HTERT RPE-1 (cell line): ENCODE data around the gene DPF3.

Source experiments
- in situ Hi-C: fragments of 300-500 bp; cut with MboI; formaldehyde crosslinking; loops from 4 replicates; pipeline ENCODE4 v1.14.3; 2020; ENCODE audit warnings: low sequenced_read_pairs

Gene DPF3

DNA sequence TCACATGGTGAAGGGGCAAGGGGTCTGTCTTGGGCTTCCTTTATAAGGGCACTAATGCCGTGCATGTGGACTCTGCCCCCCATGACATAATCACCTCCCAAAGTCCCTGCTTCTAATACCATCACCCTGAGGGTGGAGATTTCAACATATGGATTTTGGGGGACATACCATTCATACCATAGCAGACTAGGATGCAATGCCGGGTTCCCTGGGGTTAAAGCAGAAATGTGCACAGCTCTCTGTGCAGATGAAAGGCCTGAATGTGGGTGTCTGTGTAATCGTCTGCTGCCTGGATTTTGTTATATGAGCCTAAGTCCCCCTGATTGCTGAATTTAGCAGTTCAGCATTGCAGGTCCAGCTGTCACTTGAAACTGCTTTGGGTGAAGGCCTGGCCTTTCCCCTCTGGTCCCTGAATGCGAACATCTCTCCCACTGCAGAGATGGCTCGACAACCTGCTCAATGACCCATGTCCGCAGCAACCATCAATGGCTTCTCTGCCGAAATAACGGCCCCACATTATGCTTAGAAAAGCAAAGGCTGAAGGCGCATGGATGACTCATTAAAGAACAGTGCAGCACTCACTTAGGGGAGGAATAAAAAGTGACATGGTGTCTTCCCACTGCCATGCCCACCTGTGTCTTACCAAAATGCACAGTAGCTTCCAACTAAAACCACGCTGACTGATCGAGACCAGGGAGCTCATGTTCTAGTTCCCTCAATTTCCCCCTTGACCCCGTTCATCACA is 286.3 kb downstream of the DPF3 start:
- in situ Hi-C loops: no loop called here

DNA sequence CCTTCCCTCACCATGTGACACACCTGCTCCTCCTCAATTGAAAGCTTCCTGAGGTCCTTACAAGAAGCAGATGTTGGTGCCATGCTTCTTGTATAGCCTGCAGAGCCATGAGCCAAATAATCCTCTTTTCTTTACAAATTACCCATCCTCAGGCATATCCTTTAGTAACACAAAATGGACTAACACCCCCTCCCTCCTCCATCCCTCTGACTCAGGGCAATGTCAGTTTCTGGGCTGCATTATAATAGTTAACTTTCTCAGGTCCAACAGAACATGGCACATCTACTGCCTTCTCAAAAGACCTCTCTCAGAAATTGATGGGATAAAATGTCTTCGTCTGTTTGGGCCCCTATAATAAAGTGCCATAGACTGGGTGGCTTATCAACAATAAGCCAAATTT is 287.0 kb downstream of the DPF3 start:
- in situ Hi-C loops: no loop called here

DNA sequence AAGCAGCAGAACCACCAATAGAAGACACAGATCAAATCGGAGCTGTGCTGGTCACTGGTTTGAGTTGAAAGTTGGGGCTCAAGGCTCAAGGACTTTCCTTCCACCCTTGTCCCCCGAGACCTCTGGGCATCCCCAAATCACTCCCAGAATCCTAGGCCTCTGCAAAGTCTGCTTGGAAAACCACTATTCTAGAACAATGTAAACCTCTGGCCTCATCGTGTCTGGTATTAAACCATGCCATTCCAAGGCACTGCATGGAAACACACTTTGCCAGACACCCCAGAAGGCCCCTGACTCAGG is 288.0 kb downstream of the DPF3 start:
- in situ Hi-C loops: no loop called here

DNA sequence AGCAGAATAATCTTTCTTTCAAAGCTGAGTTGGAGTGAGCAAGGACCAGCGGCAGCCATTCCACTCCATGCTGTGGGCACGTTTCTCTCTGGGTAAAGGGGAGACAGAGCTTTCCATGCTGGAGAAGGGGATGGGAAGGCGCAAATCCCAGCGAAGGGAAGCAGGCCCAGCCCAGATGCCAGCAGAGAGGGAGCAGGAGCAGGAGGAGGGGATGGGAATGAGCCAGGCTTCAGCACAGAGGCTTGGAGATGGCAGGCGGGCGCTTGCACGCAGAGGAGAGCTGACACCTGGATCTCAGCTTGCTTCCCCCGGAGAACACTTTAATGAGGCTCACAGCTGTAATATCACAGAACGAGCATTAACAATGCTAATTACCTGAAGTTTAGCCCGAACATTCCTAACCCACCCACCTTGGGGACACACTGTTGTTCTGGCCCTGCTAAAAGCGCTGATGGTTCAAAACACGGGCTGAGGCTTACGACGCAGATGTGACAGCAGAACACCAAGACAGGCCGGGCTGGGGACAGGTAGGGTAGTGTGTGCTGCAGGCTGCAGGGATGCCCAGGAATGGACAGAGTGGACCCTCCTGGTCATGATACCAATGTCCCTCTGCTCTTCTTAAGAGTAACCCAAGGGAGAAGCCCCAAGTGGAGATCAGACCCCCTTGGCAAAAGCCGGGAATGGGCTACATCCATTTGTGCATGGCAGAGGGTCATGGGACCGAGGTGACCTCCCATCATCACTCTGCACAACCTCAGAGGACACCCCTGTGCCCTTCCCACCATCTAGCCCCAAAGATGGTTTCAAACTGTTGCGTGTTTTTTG is 288.6 kb downstream of the DPF3 start:
- in situ Hi-C loops: no loop called here

DNA sequence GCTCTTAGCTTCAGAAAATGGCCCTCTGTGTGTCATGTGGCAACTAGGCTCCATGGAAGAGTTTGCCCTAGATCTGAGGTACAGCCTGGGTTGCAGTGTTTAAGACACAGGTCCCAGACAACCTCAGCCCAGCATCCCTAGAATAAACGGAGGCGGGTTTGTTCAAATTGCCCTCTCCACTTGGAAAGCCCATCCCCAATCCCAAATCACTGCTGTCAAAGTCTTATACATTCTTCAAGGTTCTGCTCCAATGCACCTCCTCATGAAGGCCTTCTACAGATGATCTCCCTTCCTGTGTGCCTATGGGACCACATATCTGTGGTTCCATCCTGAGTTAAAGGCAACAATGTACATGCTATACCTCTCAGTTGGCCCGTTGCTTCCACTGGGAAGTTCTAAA is 289.8 kb downstream of the DPF3 start:
- in situ Hi-C loops: no loop called here

DNA sequence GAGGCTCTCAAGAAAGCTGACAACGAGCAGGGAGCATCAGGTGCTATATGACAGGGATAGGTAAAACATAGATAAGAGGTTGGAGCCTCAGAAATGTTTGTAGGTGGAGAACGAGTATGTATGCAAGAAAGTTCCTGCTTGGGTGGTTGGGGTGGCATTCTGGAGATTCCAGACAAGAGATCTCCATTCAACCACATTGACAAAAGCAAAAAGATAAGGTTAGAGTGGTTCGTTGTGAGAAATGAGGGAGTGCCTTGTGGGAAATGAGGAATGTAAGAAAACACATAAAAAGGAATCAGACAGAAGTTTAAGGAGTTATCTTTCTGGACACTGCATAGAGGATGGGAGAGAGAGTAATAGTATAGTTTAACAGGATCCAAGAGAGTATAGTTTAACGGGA is 290.3 kb downstream of the DPF3 start:
- in situ Hi-C loops: no loop called here

DNA sequence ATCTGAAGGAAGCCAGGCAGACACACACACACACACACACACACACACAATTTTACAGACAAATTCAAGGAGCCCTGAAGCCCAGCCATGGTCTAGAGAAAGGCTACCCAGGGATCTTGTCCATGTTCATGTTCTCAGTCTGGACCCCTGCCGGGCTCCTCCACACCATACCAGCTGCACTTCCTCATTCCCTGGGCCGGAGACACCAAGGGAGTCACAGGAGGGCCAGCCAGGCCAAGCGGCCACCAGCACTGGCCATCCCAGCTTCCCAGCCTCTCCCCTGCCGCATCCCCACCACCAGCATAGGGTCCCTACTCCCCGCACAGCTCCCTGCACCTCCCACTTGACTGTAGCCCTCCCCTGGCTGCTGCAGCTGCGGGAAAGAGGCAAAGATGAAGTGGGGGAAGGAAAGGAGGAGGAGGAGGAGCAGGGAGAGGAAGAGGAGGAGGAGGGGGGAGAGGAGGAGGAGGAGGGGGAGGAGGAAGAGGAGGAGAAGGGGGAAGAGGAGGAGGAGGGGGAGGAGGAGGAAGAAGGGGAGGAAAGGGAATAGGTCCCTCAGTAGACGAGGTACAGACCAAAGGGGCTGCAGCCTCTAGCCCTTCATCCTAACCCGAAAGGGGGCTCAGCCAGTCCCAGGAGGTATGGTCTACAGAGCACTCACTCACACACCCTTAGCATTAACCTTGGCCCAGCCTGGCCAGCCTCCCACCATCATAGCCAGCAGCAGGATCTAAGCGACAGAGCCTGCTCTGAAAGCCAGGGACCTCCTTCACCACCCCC is 293.2 kb downstream of the DPF3 start:
- in situ Hi-C loops: no loop called here

DNA sequence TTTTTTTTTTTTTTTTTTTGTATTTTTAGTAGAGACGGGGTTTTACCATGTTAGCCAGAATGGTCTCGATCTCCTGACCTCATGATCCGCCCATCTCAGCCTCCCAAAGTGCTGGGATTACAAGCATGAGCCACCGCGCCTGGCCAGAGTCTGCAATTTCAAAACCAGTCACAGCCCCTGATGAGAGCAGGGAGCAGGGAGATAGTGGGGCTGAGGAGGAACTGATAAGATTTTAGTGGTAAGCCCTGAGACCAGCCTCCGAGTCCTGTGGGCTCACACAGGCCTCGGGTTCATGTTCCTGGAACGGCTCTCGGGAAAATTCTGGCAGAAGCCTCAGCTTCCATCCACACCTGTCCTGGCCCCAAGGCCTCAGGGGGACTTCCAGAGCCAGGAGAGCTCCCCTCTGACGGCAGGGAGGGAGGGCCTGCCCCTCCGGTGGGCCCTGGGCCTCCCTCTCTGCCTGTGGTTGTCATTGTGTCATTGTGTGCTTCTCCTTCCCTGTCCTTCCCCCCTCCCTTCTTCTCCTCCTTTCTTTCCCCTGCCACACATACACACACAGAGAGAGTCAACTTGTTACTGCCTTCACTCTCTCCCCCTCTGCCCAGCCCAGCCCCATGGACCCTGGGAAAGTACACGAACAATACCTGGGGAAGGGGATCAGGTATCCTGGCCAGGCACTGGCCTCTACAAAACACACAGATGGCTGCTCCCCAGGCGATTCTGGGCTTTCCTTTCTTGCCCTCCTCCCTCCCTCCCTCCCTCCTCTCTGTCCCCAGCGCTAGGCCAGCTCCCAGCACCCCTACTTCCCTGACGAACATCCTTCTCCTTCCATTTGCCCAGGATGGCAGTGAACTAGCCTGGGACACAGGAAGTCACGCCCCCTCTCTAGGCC is 294.1 kb downstream of the DPF3 start:
- in situ Hi-C loops: no loop called here

DNA sequence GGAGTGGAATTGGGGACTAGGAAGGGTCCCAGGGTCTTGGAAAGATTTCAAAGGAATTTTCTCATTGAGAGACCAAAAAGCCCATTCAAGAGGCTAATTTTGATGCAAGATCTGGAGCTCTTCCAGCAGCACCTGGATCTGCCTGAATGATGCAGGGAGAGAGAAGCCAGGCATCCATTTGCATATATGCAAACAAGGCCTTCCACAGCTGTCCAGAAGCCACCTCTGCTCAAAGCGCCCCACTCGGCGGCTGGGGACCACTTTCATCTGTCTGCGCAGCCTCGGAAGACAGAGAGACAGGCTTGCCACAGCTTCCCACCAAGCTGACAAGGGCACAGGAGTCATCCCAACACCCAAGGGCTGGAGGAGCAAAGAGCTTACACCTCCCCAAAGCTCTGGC is 295.6 kb downstream of the DPF3 start:
- in situ Hi-C loops: no loop called here

DNA sequence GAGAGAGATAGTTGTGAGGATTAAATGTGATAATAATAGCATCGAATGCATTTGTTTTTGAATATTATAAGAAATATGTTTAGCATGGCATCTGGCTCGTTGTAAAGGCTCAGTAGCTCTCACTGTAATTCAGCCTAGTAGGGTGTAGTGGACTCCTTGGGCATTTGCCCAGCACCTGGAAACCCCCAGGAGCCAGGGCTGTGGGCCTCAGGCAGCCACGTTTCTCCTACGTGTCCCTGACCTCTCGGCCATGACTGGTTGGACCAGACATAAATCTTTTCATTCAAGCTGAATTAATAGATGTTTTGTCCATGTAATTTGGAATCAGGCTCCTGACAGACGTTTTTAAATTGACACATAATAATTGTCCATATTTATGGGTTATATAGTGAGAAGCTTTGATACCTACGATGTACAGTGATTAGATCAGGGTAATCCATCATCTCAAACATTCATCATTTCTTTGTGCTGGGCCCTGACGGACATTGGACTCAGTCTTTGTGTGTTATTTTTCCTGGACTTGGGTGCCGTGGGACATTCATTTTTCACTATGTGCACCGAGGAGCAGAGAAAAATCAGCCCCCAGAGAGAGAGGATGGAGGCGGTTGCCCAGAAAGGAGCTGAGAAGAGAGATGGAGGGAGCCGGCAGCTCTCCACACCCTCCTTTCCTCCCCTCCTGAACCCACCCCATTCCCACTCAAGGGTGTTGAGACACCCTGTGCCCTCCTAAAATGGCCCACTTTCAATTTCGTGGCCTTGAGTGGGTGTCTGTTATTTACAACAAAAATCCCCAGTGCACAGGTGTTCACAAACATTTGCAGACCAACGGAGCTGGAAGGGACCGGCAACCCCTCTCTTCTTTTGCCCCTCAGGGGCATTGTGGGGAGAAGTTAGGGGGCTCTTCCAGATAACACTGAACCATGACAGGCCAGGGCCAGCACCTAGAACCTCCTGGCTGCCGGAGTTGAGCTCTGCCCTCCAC is 296.4 kb downstream of the DPF3 start:
- in situ Hi-C loops: no loop called here

DNA sequence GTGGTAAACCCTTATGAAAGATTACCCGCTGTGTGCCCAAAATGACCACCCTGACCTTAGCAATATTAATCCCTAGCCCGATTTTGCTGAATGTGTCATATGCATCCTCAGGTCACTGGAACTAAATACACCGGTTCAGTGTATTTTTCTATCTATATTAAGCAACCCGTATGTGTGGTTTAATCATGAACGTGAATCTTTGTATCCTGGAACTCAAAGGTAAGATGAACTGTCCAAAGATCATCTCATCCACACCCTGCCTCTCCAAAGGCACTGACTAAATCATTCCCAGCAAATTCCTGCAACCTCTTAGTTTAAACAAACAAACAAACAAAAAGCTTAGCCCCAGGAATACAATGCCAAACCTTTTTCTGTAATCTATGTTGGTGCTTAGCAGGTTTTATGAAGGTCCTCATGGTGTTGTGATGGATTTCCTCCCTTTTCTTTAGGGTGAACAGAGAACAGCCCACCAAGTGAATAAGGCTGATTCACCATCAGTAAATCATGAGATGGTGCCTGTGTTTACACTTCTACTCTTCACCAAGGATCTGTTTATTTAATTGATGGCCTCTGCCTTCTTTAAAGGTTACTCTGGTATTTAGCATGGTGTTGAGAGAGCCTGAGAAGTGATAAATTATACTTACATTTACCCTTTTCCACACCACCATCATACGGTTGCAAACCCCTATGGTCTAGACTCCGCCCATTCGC is 298.6 kb downstream of the DPF3 start:
- in situ Hi-C loops: no loop called here

DNA sequence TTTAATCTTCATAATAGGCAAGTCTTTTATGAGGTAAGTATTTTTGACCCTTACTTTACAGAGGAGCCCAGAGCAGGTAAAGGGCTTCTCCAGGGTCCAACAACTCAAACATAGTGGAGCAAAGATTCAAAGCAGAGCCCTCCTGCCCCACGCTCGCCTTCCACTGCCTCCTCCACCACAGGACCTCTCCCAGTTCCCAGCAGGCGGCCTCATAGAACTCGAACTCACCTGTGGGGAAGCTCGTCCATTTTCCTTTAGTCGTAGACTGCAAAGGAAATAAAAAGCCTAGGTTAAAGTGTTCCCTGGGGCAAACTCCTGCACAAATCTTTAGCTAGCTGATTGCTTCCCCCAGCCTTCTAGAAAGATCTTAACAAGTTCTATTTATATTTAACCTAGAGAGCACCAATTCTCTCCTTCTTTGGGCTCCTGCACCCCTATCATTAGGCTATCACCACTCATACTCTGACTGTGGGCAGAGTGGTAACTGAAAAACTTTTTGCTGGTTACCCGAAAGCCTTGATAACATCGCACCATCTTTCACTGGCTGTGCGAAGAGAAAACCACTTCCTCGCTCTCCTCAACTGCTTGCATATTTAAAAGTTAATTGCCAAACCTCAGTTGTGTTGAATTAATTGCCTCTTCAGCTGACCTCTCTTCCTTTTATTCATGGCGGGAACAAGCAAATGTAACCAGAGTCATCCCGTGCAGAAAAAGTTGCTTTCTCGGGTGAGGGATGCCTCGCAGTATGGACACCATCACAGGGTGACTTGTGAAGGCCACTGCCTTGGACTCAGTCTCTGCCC is 299.6 kb downstream of the DPF3 start:
- in situ Hi-C loops: no loop called here

DNA sequence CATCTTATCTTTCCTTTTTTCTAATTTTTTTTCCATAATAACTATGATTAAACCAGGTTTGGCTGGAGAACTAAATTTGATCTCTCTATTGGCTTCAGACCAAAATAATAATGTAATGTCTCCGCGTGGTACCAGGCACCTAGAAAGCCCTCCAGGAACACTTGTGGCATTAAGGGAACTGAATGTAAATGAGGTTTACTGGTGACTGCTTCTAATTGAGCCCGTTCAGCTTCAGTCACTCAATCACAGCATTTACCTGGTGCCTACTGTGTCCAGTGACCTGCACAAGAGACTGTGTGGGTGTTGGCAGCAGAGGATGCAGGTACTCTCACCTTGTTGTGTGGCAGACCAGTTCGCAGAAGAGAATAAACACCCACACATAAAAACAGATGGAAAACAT is 302.5 kb downstream of the DPF3 start:
- in situ Hi-C loops: no loop called here

DNA sequence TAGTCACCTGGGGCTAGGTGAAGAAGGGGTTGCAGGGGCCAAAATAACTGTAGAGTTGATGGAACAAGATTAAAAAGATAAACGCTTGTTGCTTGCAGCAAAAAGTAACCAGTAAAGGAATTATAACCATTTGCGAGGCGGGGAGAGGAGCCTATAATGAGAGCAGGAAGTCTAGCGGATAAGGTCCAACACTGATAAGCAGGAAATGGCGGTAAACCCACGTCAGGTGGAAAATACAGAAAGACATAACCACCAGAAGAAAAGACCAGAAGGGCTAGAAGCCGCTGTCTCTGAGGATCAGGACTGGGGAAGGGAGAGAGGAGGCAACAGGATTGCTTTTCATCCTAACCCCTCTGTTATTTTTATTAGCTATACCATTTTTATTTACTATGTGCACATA is 303.3 kb downstream of the DPF3 start:
- in situ Hi-C loops: no loop called here

DNA sequence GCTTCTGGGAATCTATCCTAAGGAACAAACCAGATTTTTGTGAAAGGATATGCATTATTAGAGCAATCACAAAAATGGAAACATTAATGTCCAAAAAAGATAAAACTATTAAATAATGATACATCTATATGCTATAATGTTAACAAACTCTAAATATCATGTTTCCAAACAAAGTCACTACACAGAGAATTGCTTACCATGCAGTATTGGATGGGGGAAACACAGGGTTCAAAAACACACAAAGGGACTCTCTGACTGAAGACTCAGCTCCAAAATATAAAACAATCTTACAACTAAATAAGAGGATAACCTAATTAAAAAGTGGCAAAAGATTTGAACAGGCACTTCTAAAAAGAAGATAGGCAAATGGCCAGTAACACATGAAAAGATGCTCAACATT is 304.2 kb downstream of the DPF3 start:
- in situ Hi-C loops: no loop called here

DNA sequence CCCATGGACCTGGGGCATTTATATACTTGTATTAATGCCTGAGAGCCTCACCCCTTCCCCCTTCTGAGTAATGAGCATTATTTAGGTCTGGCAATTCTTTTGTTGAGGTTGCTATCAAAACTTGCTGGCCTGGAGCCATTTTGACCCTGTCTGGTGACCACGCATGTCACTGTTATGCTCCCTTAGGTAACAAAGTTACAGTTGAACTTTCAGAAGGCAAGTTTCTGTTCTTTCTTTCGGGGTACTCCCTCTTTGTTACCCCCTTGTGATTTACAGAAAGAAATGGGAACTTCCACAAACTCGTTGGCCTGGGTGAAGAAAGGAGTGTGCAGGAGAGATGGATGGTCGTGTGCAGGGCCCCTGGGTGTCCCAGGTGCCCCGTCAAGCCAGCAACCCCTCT is 305.4 kb downstream of the DPF3 start:
- in situ Hi-C loops: no loop called here

DNA sequence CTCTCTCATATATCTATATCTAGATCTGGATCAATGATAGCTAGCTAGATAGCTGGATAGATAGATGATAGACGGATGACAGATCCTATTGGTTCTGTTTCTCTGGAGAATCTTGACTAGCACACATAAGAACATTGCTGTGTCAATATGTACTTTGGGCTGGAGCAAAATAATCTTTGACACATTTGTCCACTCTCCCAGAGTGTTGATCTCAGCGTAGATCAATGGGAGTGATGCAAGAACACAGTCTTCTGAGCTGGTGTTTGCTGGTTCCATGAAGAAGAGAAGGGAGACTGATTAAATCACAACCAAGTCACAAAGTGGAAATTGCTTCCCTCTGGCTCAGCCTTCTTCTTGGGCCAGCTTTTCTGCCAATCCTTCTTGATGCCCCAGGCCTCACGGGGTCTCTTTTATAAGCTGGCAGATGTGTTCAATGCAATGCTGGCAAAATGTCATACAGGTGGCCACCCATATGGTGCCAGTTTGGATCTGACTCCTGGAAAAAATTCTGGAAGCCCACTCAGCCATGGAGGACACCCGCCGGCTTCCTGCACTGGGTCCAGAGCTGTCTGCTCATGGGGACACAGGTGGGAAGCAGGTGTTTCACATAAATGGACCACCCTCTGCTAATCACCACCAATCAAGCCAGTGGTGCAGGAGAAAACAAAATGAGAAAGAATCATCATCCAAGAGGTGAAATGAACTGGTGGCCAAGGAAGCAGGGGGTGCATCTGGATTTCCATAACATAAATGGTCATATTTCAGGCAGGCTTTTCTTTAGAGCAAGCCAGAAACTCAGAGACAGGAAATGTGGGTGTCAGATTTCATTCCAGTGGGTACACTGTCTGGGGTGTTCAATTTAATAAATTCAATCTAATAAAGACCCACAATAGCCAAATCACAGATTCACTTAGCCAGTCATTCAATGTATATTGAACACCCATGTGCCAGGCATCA is 310.3 kb downstream of the DPF3 start:
- in situ Hi-C loops: no loop called here
